Heart left ventricle (tissue), 13 donors: ENCODE results near the gene KLHL36.

Source experiments
- POLR2A ChIP-seq, 2 donors: fragments of 450-650 bp; IDR thresholded peaks; one replicate each; pipeline ENCODE4 v1.6.1; 2017; ENCODE audit warnings: antibody characterized with exemption in 2 of 2, mild to moderate bottlenecking in 2 of 2, moderate library complexity in 2 of 2
- TF ChIP-seq, protein P1 (sequence below), 12 donors: fragments of 200-600 bp; sonication (generic) in 4 of 12; IDR thresholded peaks; one replicate each; pipeline versions ENCODE4 v1.5.0 to v1.8.0; 2018 to 2022; ENCODE audit warnings: antibody characterized with exemption in 12 of 12, mild to moderate bottlenecking in 5 of 12
- donor health status: ischemic (EF 13 %, LVEDD 7.1; RV severe dilation, severe dysfunction).
- donor health status: DM: no; HTN: yes; CAD: no.
- donor health status: DM: no; HTN: no; CAD: no.
- donor health status: ischemic (EF 25% LVEDD 6.9; RV normal size, moderate dysfunction).
- donor health status: ischemic (EF 25% LVEDD 5.7; RV mildly dilated, moderate dysfunction).
- donor health status: ischemic (EF 35%, LVEDD 5.7; RV mildly dilated, moderate dysfunction).
- donor health status: nonischemic (EF 11% LVEDD 7.7; RV severe dilation, severe dysfunction).
- donor health status: DM: yes; HTN: yes; CAD: no.
- donor health status: PGD.
- donor health status: ischemic (EF 29% LVEDD 5.4; RV normal size, mild dysfunction).
- donor health status: nonischemic (EF 23%, LVEDD 6.1; RV moderate dilation, normal function).

DNA sequence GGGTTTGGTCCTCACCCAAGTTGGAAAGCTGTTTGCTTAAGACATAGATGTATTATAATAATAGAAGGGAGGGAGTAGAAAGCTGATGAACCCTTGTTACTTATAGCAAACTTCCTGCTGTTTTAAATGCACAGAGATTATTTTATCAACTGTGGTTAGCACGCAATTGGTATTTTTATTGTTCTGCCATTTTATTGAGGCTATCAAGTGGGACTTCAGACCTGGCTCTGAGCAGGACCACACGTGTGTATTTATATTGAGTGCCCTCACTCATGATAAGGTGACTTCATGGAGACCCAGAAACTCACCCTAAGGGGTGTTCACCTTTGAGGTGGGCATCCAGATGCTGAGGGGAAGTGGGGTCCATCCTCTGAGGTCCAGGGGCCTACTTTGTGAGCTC is 17.0 kb downstream of the KLHL36 start:
- TF ChIP-seq POLR2A (IDR thresholded peaks at IDR 0.05) = no peak
- TF ChIP-seq, protein P1, sequence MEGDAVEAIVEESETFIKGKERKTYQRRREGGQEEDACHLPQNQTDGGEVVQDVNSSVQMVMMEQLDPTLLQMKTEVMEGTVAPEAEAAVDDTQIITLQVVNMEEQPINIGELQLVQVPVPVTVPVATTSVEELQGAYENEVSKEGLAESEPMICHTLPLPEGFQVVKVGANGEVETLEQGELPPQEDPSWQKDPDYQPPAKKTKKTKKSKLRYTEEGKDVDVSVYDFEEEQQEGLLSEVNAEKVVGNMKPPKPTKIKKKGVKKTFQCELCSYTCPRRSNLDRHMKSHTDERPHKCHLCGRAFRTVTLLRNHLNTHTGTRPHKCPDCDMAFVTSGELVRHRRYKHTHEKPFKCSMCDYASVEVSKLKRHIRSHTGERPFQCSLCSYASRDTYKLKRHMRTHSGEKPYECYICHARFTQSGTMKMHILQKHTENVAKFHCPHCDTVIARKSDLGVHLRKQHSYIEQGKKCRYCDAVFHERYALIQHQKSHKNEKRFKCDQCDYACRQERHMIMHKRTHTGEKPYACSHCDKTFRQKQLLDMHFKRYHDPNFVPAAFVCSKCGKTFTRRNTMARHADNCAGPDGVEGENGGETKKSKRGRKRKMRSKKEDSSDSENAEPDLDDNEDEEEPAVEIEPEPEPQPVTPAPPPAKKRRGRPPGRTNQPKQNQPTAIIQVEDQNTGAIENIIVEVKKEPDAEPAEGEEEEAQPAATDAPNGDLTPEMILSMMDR (IDR thresholded peaks at IDR 0.05) = no peak
